ENCODE data around the gene PNPLA8.
"Not testable (repeated sequence)": the region's sequence is repeated elsewhere in the genome, so short reads cannot be mapped to it uniquely, and the experiment has no call there.

Gene PNPLA8

DNA sequence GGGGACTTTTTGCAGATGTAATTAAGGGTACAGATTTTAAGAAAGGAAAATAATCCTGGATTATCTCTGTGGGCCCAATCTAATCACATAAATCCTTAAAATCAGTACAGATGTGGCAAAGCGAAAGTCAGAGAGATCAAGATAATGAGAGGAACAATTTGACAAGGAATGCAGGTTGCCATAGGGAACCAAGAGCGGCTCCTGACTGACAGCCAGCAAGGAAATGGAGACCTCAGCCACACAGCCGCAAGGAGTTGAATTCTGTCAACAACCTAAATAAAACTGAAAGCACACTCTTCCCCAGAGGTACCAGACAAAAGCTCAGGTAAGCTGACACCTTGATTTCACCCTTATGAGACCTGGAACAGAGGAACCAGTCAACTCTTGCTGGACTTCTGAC, 3.4 kb upstream of the PNPLA8 start:
- DNase-seq: no peak

DNA sequence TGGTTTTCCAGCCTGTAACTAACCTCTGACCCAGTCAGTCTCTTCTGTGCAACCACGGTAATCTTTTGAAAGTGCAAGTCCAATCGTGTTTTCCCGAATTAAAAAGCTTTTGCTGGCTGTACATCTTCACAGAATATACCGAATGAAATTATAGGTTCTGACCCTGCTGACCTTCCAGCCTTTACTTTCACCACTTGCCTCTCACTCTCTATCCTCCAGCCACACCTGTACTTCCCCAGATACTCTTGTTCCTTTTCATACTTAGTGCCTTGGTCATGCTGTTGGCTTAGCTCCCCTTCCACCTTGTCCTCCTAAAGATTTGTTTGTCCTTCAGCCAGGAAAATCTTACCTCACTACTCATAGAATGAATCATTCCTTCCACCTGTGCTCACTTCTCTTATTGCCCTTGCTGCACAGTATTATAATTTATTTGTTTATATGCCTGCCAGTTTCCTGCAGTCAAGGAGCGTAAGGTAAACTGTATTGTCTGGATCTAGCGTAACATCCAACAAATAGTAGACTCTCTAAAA, 2.3 kb upstream of the PNPLA8 start:
- DNase-seq: no peak

DNA sequence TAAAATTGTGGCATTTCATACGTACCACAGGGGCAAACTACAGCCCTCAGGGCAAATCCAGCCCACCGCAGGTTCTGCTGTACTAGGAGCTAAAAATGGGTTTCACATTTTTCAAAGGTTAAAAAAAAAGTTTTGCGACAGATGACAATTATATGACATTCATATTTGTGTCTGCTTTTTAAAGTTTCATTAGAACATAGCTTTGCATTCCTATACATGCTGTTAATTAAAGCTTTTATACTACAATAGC, 758 bp upstream of the PNPLA8 start:
- DNase-seq: no peak

DNA sequence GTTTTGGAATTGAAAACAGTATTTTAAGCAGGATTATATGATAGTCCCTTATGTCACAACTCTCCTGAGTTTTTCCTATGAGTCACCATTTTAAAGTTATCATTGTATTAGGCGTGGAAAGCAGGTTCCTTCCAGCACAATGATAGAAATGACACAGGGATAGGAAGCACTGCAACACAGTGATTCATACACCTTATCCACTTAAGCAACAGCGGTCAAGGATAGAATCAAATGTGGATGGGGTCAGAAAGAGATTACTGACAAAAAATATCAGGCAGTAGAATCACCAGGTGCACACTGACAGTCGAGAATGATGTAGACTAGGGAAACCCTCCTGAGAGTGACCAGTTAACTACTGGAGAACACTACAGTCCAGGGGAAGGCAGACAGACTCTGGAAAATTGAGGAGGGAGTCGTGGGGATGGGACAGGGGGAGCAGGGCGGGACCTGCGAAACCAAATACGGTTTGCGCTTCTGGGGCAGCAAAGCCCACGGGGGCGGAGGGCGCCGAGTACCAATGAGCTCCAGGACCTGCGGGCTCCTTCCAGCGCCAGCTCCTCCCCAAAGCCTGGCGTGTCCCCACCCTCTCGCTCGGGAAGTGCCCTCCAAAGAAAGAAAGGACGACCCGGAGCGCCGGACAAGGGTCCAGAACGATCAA, 479 bp downstream of the PNPLA8 start:
- peak; percentile 75 to 78 for DNase-seq

DNA sequence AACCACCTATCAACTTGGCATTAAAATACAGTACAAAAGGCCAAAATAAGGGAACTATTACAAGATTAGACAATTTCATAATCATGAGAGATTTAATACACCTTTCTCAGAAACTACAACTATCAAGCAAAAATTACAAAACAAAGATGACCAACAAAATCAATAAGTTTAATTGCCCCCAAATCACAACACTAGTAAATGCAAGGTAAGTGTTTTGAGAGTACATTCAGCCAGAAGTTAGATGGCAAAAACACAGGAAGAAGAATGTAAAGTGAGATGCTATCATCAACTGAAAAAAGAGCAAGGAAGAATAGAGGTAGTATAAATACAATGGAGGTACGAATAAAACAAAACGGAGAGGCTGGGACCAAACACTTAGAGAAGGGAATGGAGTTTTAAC, 3.2 kb downstream of the PNPLA8 start:
- DNase-seq: no peak

DNA sequence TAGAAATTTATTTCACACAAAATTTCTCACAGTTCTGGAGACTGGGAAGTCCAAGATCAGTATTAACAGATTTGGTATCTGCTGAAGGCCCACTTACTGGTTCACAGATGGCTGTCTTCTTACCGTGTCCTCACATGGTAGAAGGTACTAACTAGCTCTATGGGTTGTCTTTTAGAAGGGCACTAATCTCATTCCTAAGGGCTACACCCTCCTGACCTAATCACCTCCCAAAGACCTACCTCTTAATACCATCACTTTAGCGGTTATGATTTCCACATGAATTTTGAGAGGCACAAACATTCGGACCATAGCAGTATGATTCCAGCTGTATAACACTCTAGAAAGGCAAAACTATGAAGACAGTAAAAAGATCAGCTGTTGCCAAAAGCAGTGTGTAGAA, 8.0 kb downstream of the PNPLA8 start:
- no peak for DNase-seq

DNA sequence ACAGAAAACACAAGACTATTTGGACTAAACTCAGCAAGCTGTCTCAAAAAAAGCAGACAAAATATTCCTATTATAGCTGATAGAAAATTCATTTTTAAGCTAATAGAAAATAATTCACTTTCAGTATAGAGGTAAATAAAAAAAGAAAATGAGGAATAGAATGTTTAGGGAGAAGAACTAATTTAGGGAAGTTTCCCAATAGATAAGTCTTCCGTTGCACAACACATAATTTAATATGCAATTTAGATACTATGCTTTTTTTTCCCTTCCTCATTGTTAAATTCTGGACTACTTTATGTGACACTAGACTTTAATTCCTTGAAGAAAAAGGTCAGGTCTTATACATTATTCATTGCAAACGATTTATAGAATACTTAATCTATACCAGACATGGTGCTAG, 10.3 kb downstream of the PNPLA8 start:
- DNase-seq: peak; percentile 56 to 80

DNA sequence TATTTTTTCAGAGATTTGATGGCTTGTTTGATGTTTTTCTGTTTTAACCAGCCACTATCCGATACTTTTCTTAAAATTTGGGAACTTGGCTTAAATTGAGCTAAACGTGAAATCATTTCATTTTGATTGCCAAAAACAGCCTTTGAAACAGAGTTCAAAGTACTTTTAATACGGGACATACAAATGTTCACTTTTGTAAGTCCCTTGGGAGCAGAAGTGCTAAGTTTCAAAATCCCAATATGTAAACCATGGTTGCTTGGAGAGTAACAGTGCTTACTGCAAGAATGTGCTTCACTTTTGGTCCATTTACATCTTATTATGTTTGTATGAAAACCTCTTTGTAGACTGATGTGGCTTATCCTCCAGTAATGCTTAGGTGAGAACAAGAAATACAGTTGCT, 10.9 kb downstream of the PNPLA8 start:
- no peak for DNase-seq

DNA sequence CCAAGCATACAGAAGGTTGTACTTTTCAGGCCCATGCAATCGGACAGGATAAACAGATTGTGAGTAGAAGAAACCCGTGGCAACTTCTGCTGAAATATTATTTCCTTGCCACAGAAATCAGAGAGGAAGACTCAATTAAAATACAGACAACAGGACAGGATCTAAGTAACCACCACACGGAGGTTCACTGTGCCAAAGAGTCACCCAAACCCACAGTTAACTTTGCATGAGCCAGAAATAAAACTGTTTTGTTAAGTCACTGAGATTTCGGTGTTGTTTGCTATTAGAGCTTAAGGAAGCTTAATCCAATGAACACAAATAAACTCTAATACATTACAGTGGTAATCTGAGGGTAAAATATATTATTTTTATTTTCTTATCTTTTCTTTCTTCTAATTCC, 14.0 kb downstream of the PNPLA8 start:
- no peak for DNase-seq

DNA sequence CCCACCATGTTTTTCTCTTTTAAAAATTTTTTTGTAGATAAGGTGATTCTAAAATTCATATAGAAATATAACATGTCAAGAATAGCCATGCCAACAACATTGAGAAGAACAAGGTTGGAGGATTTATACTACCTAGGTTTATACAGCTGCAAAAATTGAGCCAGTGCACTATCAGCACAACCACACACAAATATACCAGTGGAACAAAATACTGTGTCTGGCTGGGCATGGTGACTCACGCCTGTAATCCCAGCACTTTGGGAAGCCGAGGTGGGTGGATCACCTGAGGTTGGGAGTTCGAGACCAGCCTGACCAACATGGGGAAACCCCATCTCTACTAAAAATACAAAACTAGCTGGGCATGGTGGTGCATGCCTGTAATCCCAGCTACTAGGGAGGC, 21.4 kb downstream of the PNPLA8 start:
- DNase-seq: not testable (repeated sequence)

DNA sequence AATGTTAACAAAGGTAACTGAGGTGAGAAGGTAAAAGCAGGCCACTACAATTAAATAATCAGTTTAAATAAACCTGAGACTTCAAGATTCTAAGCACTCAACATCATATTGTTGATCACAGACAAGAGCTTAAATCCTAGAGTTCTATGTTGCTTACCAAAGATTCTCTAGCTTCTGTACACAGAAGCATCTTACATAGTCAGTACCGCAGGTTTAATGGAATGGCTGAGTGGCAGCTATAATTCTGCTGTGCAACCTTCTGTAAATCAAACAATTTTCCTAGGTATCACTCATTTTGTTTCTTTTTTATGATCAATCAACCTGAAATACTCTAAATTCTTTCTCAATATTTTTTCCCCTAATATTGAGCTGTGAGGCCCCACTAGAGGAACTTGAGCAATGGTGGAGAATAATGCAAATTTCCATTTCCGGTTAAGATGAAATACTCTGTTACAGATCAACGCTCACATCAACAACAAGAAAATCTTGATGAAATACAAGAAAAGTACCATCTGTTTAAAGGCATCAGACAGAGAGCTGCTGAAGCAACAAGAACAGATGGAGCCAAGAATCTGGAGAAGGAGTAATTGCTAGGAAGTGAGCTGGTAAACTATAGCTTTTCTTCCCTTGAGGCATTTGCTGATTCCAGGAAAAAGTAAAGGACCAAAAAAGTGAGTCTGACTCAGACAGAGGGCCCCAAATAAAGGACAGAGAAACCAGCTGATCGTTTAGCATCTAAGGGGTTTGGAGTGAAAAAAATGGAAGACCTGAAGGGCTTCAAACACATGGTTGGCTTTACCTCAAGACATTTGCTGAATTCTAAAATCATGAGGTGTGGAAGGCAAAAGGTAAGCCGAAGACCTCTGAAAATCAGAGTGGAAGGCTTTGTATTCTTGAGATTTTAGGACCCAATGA, 22.6 kb downstream of the PNPLA8 start:
- peak; percentile 57 to 60 for DNase-seq

DNA sequence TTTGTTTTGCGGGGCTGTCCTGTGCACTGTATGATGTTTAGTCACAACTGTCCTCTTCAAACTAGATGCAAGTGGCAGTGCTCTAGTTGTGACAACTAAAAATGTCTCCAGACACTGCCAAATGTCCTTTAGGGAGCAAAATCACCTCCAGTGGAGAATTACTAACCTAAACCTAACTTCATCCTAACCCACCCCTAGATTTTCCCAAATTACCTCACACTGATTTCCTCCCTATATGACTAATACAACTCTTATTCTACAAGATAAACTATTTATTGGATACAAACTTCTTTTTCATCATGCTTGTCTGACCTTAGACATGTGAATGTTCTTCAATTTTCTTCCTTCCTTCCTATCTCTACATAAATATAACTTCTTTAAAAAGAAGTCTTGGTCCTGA, 26.4 kb downstream of the PNPLA8 start:
- peak; percentile 7 to 22 for DNase-seq

DNA sequence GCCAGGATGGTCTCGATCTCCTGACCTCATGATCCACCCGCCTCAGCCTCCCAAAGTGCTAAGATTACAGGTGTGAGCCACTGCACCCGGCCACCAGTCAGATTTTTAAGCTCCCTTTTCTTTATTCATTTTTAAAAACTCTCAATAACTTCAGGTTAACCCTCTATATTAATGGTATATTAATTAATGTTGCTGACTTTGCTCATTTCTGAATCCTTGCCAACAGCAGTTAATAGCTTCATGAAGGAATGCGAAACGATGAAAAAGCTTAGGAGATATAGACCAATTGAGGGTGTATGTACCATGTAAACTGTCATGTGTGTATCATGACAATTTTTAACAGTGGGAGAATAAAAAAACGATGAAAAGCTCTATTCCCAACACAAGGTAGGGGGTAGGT, 27.5 kb downstream of the PNPLA8 start:
- DNase-seq: no peak

DNA sequence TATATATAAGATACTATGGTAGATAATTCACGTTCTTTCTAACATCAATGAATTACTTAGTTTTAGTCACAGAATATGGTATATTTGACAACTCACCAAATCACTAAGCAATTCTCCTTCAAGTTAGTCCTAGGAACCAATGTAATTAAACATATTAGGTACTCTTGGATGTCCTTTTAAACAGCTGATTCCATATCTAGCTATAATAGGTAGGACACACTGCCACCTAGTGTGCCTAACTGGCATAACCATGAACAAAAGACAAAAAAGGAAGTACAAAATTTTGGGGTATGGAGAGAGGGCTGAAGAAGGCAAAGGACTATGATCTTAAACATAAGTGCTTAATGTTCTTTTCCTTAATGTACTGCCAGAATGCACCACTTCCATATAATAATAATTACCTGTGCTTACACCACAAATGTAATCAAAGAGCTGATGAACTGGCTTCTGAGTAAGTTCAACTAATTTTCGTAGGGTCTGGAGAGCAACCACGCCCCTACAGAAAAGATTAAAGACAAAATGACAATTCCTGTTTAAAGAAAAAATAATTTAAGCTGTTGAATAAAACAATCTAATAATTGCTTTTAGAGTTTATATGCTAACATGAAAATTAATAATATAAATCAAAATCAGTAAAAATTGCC, 28.7 kb downstream of the PNPLA8 start:
- DNase-seq: peak; percentile 28 to 81

DNA sequence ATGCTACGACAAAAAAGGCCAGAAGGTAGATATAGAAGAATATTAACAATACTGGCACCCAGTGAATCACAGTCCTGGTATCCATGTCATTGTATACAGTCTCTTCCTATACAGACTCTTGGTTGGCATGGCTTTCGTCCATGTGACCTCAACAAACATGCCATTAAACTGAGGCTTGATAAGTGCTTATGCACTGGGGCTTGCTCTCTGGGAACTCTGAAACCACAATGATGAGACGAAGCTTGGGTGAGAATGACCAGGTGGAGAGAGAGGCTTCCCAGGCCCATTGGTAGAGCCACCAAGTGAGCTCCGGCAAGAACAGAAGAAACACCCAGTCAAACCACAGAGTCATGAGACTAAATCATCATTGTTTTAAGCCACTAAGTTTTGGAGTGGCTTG, 33.2 kb downstream of the PNPLA8 start:
- DNase-seq: no peak

DNA sequence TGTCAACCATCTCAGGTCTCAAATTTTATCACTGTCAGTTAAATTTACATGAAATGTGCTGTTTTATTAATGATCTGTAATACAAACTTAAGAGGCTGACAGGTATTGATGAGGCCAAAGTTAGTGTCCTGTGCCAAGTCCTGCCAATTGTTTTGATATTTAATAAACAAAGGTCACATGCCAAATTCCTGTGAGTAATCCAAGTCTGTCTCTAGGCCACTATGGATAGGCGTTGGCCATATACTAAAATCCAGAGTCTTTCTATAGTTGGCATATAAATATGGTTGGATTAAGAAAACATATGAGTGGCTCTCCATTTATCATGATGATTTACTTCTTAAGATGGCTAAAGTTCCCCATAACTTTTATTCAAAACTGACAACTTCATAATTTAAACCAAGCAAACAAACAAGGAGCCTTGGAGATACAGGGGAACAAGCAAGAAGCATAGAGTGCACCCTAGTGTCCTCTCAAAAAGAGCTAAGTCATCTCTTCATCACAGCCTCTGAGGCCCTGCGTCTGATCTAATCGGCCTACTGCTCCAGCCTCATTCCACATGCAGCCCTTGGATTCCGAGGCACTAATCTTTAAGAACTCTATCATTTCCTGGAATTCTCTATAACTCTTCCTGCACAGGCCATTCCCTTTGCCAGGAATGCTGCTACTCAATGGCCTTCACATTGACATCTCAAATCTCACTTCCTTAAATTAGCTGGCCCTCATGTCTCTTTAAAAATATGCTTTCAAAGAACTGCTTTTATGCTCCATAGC, 37.0 kb downstream of the PNPLA8 start:
- DNase-seq: no peak

DNA sequence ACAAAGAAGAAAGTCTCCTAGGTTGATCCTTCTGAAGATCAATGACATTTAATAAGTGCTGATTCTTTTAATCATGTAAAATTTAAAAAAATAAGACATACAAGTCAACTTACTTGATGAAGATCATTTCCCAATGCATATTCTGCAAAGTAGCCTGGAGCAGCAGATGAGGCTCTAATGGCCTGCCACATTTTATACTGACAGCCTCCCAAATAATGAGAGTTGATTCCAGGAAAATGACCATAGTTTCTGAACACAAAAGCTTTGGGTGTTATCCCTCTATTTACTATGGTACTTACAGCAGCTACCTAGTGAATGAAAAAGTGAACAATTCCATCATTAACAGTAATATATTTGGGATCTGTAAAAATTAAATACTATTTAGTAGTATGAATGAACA, 38.3 kb downstream of the PNPLA8 start:
- DNase-seq: no peak

DNA sequence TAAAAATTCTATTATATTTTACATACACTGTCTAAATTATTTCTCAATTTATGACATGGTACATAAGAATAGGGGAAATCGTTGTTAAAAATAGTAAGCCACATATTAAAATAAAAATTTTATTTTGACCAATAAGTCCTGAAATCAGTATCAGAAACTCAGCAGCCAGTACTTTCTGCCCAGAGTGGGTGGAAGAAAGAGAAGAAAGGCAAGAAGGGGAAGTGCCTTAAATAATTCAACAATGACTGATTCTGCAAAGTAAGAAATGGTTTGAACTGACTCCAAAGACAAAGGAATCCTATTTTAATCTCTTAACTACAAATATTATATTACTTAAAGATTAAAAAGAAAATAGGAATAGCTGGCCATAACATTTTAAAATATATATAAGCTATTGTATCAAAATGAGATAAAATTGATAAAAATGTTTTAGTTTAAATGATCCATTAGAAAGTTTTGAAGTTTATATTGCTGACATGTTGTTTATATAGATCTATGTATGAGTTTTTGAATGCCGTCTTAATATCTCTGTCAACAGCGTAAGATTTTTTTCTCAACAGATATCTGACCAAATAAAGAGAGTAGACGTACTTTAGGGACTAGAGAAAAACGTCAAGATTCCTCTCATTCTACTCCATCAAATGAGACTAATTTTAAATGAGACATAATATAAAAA, 39.5 kb downstream of the PNPLA8 start:
- DNase-seq: no peak

DNA sequence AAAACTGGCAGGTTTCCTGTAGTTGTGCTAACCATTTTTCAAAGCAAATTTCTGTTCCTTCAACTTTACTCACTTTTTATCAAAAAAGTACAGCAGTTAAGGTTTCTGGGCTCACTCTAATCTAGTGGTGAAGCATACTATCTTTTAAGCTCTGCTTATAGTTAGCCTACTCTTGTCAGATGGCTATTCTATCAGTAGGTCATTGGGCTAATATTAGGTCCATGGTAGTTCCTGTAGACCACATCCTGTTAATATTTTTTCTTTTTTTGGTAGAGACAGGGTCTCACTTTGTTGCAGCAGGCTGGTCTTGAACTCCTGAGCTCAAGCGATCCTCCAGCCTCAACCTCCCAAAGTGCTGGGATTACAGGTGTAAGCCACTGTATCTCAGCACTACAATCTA, 41.8 kb downstream of the PNPLA8 start:
- no peak for DNase-seq

DNA sequence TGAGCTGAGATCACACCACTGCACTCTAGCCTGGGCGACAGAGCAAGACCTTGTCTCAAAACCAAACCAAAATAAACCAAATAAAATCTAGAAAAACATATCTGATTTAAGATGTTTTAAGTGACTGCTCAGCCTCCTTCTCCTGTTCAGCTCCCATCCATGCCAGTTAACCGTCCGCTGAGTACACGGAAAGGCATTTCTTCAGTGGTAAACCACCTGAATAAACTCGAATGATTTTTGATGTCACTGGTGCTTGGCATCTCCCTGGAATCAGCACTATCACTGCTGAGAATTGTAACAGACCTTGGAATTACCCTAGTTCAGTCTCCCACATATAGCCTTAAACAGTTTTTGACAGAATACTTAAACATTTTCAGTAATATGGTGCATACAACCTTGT, 45.6 kb downstream of the PNPLA8 start:
- DNase-seq: no peak

DNA sequence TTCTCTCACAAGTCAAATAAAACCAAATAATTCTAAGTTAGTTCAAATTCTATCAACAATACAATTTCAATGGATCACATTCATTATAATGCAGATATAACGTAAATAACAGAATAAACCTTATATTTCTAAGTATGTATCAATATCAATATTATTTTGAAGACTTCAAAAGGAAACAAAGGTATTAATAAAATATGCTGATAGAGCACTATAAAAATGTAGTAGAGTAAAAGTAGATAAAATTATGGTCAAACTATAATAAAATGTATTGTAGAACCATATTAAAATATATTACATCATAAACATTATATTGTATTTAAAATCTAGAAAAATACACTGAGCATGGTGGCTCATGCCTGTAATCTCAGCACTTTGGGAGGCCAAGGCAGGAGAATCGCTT, 46.2 kb downstream of the PNPLA8 start:
- DNase-seq: no peak

DNA sequence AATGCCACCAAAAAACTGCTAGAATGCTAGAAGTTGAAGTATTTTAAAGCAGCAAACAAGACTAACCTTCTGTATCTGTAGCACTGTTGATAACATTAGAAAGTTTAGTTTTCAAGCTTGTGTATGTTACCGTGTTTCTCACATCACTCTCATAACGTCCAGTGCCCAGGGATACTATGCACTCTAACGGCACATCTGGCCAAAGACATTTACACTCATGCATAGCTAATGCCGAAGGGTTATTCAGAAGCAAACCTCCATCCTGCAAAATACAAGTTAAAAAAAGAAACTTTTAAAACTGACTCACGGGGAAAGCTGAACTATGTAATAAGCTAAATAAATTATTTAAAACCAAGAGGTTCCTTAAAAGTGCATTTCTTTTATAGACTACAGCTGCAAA, 46.8 kb downstream of the PNPLA8 start:
- DNase-seq: no peak

DNA sequence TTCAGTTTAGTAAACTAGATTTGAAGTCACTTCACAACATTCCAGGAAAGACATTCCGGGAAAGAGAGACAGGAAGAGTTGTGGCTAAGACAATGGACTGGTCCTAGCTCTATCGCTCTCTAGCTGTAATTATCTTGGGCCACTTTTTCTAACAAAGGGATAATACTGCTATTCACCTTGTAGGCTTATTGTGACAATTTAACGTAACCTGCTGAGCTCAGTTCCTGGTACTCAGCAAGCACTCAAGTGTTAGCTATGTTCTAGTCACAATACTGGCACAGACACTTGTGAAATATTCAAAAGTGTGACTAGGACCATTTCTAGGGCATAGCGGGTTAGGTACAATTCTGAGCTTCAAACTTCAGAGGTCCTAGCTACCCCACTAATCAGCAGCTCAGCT, 57.7 kb downstream of the PNPLA8 start:
- no peak for DNase-seq
